VCaP (cell line): ENCODE data around the gene TBC1D10A.
"Not testable (repeated sequence)": the region's sequence is repeated elsewhere in the genome, so short reads cannot be mapped to it uniquely, and the experiment has no call there.

Source experiments
- H3K27ac ChIP-seq: fragments of 450-650 bp; 2 replicates; pipeline ENCODE4 v1.5.1; 2017
- TF ChIP-seq, protein P1 (sequence below): fragments of 450-650 bp; conservative IDR thresholded peaks from 2 replicates; pipeline ENCODE4 v1.5.1; 2017; ENCODE audit warnings: mild to moderate bottlenecking, moderate library complexity

The TBC1D10A gene

DNA sequence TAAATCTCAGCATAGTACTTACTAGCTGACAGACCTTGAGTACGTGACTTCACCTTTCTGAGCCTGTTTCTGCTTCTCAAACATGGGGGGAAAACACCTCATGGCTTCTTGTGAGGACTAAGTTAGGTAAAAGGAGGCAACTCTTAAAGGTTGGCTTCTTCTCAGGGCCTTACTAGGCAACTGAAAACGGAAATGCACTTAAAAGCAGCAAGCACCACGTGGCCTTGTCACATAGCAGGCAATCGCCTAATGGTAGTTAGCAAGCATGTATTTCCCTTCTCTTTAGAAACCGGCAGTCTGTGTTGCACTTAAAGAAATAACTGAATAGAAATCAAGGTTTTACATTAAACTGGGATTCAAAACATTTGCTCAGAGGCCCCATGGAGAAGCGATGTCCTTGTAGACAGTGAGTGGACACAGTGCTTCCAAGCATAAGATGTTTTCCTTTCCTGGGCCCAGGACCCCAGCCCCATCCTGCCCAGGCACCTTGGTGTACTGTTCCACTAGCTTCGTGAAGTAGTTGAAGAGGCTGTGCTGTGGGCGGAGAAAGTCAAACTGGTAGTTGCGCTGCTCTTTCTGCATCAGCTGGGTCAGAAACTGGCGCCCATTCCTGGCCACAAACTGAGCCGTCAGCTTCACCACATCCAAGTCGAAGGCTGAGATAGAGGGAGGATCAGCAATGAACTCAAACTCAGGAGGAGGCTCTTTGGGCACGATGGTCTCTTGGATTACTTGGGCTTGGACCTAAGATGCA lies 17.9 kb upstream of the TBC1D10A start:
- TF ChIP-seq, protein P1, sequence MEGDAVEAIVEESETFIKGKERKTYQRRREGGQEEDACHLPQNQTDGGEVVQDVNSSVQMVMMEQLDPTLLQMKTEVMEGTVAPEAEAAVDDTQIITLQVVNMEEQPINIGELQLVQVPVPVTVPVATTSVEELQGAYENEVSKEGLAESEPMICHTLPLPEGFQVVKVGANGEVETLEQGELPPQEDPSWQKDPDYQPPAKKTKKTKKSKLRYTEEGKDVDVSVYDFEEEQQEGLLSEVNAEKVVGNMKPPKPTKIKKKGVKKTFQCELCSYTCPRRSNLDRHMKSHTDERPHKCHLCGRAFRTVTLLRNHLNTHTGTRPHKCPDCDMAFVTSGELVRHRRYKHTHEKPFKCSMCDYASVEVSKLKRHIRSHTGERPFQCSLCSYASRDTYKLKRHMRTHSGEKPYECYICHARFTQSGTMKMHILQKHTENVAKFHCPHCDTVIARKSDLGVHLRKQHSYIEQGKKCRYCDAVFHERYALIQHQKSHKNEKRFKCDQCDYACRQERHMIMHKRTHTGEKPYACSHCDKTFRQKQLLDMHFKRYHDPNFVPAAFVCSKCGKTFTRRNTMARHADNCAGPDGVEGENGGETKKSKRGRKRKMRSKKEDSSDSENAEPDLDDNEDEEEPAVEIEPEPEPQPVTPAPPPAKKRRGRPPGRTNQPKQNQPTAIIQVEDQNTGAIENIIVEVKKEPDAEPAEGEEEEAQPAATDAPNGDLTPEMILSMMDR: no peak
- no peak overlapping the region for H3K27ac ChIP-seq

DNA sequence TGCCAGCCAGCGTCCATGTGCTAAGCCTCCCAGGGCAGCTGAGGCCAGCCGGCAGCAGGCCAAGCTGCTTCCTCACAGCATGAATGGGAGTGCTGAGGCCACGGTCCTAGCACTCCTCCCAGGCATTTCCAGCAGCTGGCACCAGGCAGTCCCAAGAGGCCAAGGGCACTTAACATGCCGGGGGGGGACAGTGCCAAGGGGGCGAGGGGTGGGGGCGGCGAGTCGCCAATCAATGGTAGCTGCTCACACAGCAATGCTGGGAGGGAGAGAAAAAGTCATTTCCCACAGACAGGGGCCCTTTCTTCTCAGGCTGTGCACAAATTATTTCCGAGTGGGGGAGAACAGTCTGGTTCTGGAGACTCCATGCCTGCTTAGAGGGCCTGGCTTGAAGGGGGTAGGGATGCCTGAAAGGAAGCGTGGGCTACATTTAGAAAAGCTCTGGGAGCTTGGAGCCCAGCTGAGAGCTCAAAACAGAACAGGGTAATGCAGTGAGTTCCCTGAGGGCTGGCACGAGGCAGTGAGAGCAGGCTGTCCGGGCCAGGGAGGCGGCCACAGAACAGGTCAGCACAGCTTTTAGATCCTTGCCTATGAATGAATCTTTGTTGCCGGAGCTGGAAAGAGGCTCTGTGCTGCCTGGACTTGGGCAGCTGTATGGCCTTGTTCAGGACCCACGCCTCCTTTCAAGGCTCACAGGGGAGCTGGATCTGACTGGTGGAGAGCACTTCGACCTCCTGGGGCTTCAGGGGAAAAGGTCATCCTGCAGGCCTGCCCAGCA lies 14.4 kb upstream of the TBC1D10A start:
- TF ChIP-seq, protein P1: no peak
- no peak overlapping the region for H3K27ac ChIP-seq

DNA sequence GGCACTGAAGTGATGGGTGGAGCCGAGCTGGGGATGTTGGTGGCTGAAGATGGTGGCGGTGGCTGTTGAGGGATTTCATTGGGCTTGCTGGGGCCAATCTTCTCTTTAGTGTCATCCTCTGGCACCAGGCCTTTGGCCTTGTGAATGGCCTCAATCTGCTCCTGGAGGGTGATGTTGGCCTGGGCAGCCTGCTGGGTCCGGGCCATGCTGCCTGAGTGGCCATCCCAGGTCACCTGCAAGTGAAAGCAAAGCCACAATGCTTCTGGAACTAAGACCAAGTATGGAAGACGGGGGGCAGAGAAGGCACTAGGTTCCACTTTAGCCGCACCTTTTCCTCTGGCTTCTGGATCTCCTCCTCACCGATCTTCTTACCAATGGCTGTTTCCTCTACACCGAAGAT lies 12.1 kb upstream of the TBC1D10A start:
- no peak overlapping the region for H3K27ac ChIP-seq
- TF ChIP-seq, protein P1: no peak

DNA sequence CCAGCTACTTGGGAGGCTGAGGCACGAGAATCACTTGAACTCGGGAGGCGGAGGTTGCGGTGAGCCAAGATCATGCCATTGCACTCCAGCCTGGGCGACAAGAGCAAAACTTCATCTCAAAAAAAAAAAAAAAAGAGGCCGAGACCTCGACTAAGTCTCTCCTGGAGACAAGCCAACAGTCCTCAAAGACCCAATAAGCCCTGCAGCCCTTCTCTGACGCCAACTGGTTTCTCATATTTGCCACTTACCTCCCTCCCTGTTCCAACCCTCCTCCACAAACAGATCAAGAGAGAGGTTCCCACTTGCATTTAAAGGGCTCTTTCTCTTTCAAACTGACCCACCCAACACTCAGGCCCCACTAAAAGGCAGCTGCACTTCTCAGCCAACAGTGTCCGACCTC lies 11.6 kb upstream of the TBC1D10A start:
- not testable (repeated sequence) for H3K27ac ChIP-seq

DNA sequence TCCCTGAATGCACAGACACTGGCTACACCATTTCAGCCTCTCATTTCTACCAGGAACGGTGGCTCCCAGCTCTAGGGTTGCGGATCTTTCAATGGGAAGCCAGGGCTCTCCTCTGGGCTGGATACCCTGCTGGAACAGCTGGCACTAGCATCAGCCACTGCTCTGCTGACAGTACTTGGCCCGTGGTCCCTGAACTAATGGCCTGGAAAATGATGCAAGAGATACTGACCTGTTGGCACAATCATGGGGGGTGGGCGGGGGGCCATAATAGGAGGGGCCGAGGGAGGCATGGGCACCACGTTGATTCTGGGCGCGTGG lies 10.7 kb upstream of the TBC1D10A start:
- TF ChIP-seq, protein P1: no peak
- H3K27ac ChIP-seq: no peak overlapping the region

DNA sequence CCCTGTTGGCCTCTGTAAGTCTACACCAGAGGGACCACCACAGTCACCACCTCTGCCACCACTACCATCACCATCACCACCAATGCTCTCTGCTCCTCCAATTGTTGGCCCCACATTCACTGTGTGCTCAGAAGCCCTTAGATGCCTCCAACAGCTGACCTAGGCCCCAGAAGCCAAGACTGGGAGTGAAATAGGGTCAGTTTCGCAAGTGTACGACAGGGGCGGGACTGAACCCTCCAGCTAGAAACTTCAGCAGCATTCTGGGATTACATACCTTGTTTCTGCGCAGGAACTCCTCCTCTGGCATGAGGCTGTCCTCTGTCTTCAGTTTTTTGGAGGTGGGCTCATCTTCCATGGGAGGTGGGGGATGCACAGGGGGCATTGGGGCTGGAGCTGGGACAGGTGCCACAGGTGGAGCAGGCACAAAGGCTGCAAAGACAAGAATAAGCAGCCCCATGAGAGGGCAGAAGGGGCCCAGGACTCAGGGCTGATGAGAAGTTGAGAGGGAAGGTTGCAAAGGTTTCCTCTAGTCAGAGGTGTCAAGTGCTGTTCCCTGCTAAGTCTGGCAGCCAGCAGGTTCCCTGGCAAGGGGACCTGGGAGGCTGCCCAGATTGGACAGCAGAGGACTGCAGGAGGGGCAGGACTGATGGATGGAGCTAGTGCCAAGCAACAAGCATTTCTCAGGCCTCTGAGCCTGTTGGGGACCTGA lies 10.2 kb upstream of the TBC1D10A start:
- TF ChIP-seq, protein P1: no peak
- H3K27ac ChIP-seq: no peak overlapping the region

DNA sequence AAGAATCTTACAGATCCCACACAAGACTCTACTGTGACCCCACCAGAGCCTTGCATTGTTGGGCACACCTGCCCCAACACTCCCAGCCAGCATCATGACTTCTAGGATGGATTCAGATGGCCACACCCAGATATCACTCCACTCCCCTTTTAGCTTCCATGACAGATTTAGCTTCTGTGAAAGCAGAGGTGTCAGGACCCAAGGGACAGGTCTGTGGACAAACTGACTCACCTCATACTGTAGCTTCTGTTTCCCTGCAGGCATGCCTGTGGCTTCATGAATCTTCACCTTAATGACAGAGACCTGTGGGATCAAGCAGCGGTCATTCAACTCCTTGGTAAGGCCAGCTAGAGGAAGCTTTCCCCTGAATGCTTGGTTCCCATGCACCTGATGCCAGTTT lies 8.5 kb upstream of the TBC1D10A start:
- TF ChIP-seq, protein P1: no peak
- H3K27ac ChIP-seq: no peak overlapping the region
